Esophagus squamous epithelium (tissue), 5 donors: ENCODE measurements around the gene ANKRD39. TPM values are rescaled to one million over a fixed set of nuclear protein-coding genes. Genes with fewer than 3 reads are reported as not detected.
"Not testable (repeated sequence)": the region's sequence is repeated elsewhere in the genome, so short reads cannot be mapped to it uniquely, and the experiment has no call there.

Experiments
- DNase-seq: peaks from one replicate; lab custom pipeline; 2025; lab: John Stamatoyannopoulos, UW
- H3K27ac ChIP-seq, 4 donors: fragments of 200-600 bp; sonication (generic); one replicate each; pipeline ENCODE4 v1.5.1; 2016 to 2019; ENCODE audit warnings: mild to moderate bottlenecking in 1 of 4
- H3K27me3 ChIP-seq, 4 donors: fragments of 200-600 bp; sonication (generic); 1 replicate in 3 of 4; 2 replicates in 1 of 4; pipeline versions ENCODE4 v1.5.1 to v1.6.0; 2017 to 2021; ENCODE audit warnings: antibody characterized with exemption in 1 of 4
- H3K36me3 ChIP-seq, 3 donors: fragments of 200-600 bp; sonication (generic); one replicate each; pipeline ENCODE4 v1.5.1; 2016 to 2019
- H3K4me1 ChIP-seq, 3 donors: fragments of 200-600 bp; sonication (generic); one replicate each; pipeline ENCODE4 v1.5.1; 2017 to 2019
- H3K4me3 ChIP-seq, 4 donors: fragments of 200-600 bp; sonication (generic); 1 replicate in 3 of 4; 2 replicates in 1 of 4; pipeline ENCODE4 v1.5.1; 2016 to 2019; ENCODE audit warnings: mild to moderate bottlenecking in 2 of 4, moderate library complexity in 1 of 4
- H3K9me3 ChIP-seq, 3 donors: fragments of 200-600 bp; sonication (generic); one replicate each; pipeline ENCODE4 v1.5.1; 2016 to 2019
- POLR2A ChIP-seq, 4 donors: fragments of 450-650 bp; IDR thresholded peaks; one replicate each; pipeline ENCODE4 v1.6.1; 2017; ENCODE audit warnings: antibody characterized with exemption in 4 of 4, mild to moderate bottlenecking in 4 of 4, moderate library complexity in 3 of 4
- WGBS, 2 donors: methylation state at CpG; one replicate each; pipeline ENCODE4 v1.1.5; 2018; 5-methylcytosine and 5-hydroxymethylcytosine counted together
- intact Hi-C: fragments of 100-400 bp; cut with DNase I; formaldehyde crosslinking; loops from one replicate; pipeline ENCODE4 v1.15.0; 2022
- total RNA-seq, 4 donors: library from RNA; depleted of rRNA; stranded (reverse); fragments of >200 nt; gene quantifications; one replicate each; pipeline ENCODE4 v1.1.0, GENCODE V29; 2016
- TF ChIP-seq, protein P1 (sequence below), 6 experiments: fragments of 450-650 bp in 4 of 6; fragments of 200-600 bp in 2 of 6; sonication (generic) in 2 of 6; IDR thresholded peaks; one replicate each; pipeline ENCODE4 v1.5.1; 2016 to 2019; ENCODE audit warnings: antibody characterized with exemption in 6 of 6, mild to moderate bottlenecking in 4 of 6, moderate library complexity in 4 of 6
- donor health status: DM: yes; HTN: yes; CAD: no.

ANKRD39 gene
- total RNA-seq, 4 donors from 2014 or later = 7.1 to 17.2 (median 14.0) TPM

GRCh38 chr2:96891591-96892333 lies 33.9 kb upstream of the ANKRD39 start:
- 38 to 74% methylated on average over 4 to 8 of the region's 11 CpGs for WGBS, 2 donors
- Histone ChIP-seq H3K27me3 (no peaks in the 10 kb centered on the region), H3K4me3 (no peak overlapping the region), H3K36me3 (no peaks in the 10 kb centered on the region), H3K4me1 (peaks cover 58 to 97% (median 62%) of the 10 kb centered on the region in 3 donors), H3K27ac (peak overlapping the region in 3 of 4 donors; percentile 25 to 38 (median 34)), H3K9me3 (no peaks in the 10 kb centered on the region)
- no peak for DNase-seq
- no peak for TF ChIP-seq POLR2A (IDR thresholded peaks at IDR 0.05)
- TF ChIP-seq, protein P1, sequence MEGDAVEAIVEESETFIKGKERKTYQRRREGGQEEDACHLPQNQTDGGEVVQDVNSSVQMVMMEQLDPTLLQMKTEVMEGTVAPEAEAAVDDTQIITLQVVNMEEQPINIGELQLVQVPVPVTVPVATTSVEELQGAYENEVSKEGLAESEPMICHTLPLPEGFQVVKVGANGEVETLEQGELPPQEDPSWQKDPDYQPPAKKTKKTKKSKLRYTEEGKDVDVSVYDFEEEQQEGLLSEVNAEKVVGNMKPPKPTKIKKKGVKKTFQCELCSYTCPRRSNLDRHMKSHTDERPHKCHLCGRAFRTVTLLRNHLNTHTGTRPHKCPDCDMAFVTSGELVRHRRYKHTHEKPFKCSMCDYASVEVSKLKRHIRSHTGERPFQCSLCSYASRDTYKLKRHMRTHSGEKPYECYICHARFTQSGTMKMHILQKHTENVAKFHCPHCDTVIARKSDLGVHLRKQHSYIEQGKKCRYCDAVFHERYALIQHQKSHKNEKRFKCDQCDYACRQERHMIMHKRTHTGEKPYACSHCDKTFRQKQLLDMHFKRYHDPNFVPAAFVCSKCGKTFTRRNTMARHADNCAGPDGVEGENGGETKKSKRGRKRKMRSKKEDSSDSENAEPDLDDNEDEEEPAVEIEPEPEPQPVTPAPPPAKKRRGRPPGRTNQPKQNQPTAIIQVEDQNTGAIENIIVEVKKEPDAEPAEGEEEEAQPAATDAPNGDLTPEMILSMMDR (IDR thresholded peaks at IDR 0.05) = no peak
- intact Hi-C loops = no loop called here

- intact Hi-C loops = no loop called here
- Histone ChIP-seq H3K4me3 (no peak overlapping the region), H3K4me1 (peaks cover 58 to 97% (median 62%) of the 10 kb centered on the region in 3 donors), H3K9me3 (no peaks in the 10 kb centered on the region), H3K27ac (peak overlapping the region in 2 of 4 donors; percentile 25 to 38), H3K36me3 (no peaks in the 10 kb centered on the region), H3K27me3 (no peaks in the 10 kb centered on the region)
- TF ChIP-seq POLR2A (IDR thresholded peaks at IDR 0.05) = no peak
- TF ChIP-seq, protein P1 (IDR thresholded peaks at IDR 0.05) = no peak
- no peak for DNase-seq
- 60 to 69% methylated on average over 5 to 6 of the region's 6 CpGs for WGBS, 2 donors
Measured at GRCh38 chr2:96890726-96891385, 33.0 kb upstream of the ANKRD39 start.

GRCh38 chr2:96890252-96890651 lies 32.4 kb upstream of the ANKRD39 start:
- H3K9me3 ChIP-seq = no peaks in the 10 kb centered on the region
- H3K4me3 ChIP-seq = no peak overlapping the region
- intact Hi-C loops = no loop called here
- WGBS, 2 donors = 85 to 86% methylated on average over 7 of the region's 7 CpGs
- H3K27me3 ChIP-seq = no peaks in the 10 kb centered on the region
- no peak for DNase-seq
- TF ChIP-seq POLR2A (IDR thresholded peaks at IDR 0.05) = no peak
- TF ChIP-seq, protein P1 (IDR thresholded peaks at IDR 0.05) = no peak
- peak overlapping the region in 2 of 4 donors; percentile 8 to 9 for H3K27ac ChIP-seq
- H3K4me1 ChIP-seq = peaks cover 59 to 97% (median 60%) of the 10 kb centered on the region in 3 donors
- no peaks in the 10 kb centered on the region for H3K36me3 ChIP-seq

DNA sequence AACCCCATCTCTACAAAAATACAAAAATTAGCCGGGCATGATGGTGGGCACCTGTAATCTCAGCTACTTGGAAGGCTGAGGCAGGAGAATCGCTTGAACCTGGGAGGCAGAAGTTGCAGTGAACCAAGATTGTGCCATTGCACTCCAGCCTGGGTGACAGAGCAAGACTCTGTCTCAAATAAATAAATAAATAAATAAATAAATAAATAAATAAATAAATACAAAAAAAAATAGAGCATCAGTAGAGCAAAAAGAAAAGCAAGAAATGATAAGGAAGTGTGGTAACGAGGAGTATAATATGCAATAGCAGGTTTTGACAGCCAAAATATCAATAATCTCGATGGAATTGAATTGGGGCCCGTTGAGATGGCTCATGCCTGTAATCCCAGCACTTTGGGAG lies 31.7 kb upstream of the ANKRD39 start:
- intact Hi-C loops, DNase-seq, H3K27me3 ChIP-seq, H3K36me3 ChIP-seq, H3K9me3 ChIP-seq, H3K4me3 ChIP-seq: not testable (repeated sequence)
- WGBS, 2 donors = 88 to 91% methylated on average over 5 of the region's 5 CpGs
- Histone ChIP-seq H3K4me1 (peaks cover 64 to 98% (median 64%) of the 10 kb centered on the region in 3 donors), H3K27ac (peak overlapping the region in 2 of 4 donors; percentile 84 to 90)

DNA sequence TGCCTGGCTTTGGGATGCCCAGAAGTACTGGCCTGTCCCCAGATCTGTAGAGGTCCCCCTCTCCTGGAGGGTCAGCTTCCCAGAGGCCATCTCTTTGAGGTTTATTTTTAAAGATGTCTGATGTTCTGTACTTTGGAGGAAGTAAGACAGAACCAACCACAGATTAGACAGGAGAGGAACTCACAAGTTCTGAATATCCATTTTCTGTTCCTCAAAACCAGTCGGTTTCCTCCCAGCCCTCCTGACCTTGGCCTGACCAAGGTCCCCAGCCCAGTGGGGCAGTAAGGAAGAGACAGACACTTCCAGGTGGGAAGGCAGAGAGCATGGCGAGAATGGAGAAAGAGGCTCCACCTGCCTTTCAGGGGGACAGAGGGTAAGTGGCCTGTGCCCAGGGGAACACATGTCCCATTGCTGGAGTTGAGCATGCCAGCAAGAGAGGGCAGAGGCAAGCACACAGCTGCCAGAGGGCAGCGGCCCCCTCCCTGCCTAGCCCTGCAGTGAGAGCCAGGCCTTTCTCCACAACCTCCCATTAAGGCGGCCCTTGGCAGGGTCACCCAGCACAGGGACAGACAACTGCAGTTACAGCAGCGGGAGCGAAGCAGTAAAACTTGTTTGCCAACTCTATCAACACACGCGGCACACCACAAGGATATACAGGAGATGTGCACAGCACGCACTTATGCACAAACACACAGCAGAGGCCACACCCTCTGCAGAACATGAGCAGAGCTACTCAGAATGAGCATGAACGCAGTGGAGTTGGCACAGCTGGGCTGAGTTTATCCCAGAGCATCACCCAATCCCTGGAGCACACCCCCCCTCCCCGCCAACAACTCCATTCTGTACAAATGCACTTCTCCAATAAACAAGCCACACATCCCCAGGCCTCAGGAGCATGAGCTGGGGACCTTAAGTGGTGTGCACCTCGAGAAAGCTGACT lies 30.5 kb upstream of the ANKRD39 start:
- Histone ChIP-seq H3K27me3 (no peaks in the 10 kb centered on the region), H3K4me1 (peaks cover 69 to 100% (median 71%) of the 10 kb centered on the region in 3 donors), H3K9me3 (no peaks in the 10 kb centered on the region), H3K27ac (peak overlapping the region; percentile 77 to 90 (median 82)), H3K36me3 (no peaks in the 10 kb centered on the region), H3K4me3 (no peak overlapping the region)
- no peak for DNase-seq
- WGBS, 2 donors = 0 to 28% methylated on average over 1 to 7 of the region's 12 CpGs
- intact Hi-C loops = no loop called here
- no peak for TF ChIP-seq POLR2A (IDR thresholded peaks at IDR 0.05)
- TF ChIP-seq, protein P1 (IDR thresholded peaks at IDR 0.05) = no peak
